ENCODE results near the gene NDE1. TPM values are rescaled to one million over a fixed set of nuclear protein-coding genes. Genes with fewer than 3 reads are reported as not detected.

Gene NDE1
- total and polyA plus RNA-seq, 9 of the 15 experiments (the other 6 are each of a cell fraction or from before 2014, with no cell fraction given): 3.1 to 59.9 (median 30.0) TPM

DNA sequence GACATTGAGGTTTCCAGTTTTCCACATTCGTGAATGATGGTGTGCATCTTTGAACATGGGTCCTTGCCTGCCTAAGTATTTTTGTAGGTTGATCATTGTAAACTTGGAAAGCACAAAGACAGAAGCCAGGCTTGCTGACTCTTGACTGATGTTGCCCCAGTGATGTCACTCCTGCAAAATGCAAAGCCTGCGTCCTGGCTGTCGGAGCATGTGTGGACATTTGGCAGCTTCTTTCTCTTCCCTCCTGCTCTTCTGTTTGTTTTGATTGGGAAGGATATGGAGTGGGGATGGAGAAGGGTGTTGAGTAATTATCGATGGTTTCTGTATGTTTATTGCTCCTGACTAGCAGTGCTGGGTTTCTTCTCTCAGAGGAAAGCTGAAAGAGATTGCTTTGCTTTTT lies 3.2 kb downstream of the NDE1 start:
- in situ Hi-C loops (cut with MboI) (no loop called here), intact Hi-C loops (cut with micrococcal nuclease) (no loop called here)
- Histone ChIP-seq H3K9ac (ENCODE audit: insufficient read depth in 1 of 2, low read depth in 2 of 2, low read length in 2 of 2) (no peak overlapping the region), H3K4me2 (ENCODE audit: insufficient read depth, low read length) (no peak overlapping the region), H3K27ac (ENCODE audit: extremely low read depth, low read depth, low read length) (no peak overlapping the region), H3K9me3 (replicated peaks; ENCODE audit: control insufficient read depth, insufficient read depth, low read depth, low read length) (no peaks in the 10 kb centered on the region), H3K4me1 (replicated peaks in 1 of 2; ENCODE audit: control insufficient read depth in 2 of 2, insufficient read depth in 2 of 2, low read length in 2 of 2) (peaks cover 6 to 19% of the 10 kb centered on the region in 2 experiments; a peak in 3 of 5 replicates), H3K27me3 (ENCODE audit: control insufficient read depth in 2 of 2, insufficient read depth in 2 of 2, low read length in 2 of 2) (no peaks in the 10 kb centered on the region), H3K36me3 (ENCODE audit: control insufficient read depth, insufficient read depth, low read length) (peaks cover 20% of the 10 kb centered on the region; the same call in 2 of the 3 replicates), H2AFZ (ENCODE audit: low read depth, low read length) (no peak overlapping the region), H4K20me1 (replicated peaks; ENCODE audit: control insufficient read depth, insufficient read depth, low read length) (peaks cover 7% of the 10 kb centered on the region; the same call in 1 of the 2 replicates), H3K9me1 (ENCODE audit: control insufficient read depth, insufficient read depth, low read length) (no peaks in the 10 kb centered on the region), H3K4me3 (no peak overlapping the region), H3K79me2 (ENCODE audit: control insufficient read depth, insufficient read depth, low read length) (peaks cover 69% of the 10 kb centered on the region)
- BruUV-seq (replicated peaks): no TSS peak
- DNase-seq (ENCODE audit: extremely low read depth in 1 of 4, low spot score in 3 of 4) (no peak), FAIRE-seq (no peak), ATAC-seq (no peak)
- POLR2A ChIA-PET: interaction anchor here (0.6 to 1.3 kb wide), 7 partner anchors 8 to 222 kb away, joined by 3 to 5 read pairs (median 3); partner anchors contain the start of gene MARF1
- CTCF ChIA-PET (ENCODE audit: low intra/inter-chr PET ratio): no interaction called here
- TF ChIP-seq SIN3A (IDR thresholded peaks at IDR 0.05; ENCODE audit: borderline replicate concordance in 2 of 2, control insufficient read depth in 1 of 2, low read depth in 2 of 2, low read length in 2 of 2) (no peak), ZNF780A (CRISPR knock-in tag; IDR thresholded peaks at IDR 0.05) (no peak), EZH2 (IDR thresholded peaks at IDR 0.05; ENCODE audit: borderline replicate concordance, low read depth, low read length) (no peak), ZNF436 (CRISPR knock-in tag; IDR thresholded peaks at IDR 0.05) (no peak)
- 66% methylated on average over 4 of the region's 4 CpGs for WGBS (ENCODE audit: insufficient coverage, low coverage, missing lambda C conversion rate)

- no peak for FAIRE-seq
- Histone ChIP-seq H3K36me3 (ENCODE audit: control insufficient read depth, insufficient read depth, low read length) (peaks cover 24% of the 10 kb centered on the region; the same call in 2 of the 3 replicates), H4K20me1 (replicated peaks; ENCODE audit: control insufficient read depth, insufficient read depth, low read length) (peaks cover 9% of the 10 kb centered on the region), H3K4me2 (ENCODE audit: insufficient read depth, low read length) (no peak overlapping the region), H3K27ac (ENCODE audit: extremely low read depth, low read depth, low read length) (no peak overlapping the region), H3K79me2 (ENCODE audit: control insufficient read depth, insufficient read depth, low read length) (peaks cover 79% of the 10 kb centered on the region), H3K27me3 (ENCODE audit: control insufficient read depth in 2 of 2, insufficient read depth in 2 of 2, low read length in 2 of 2) (no peaks in the 10 kb centered on the region), H3K4me1 (replicated peaks in 1 of 2; ENCODE audit: control insufficient read depth in 2 of 2, insufficient read depth in 2 of 2, low read length in 2 of 2) (peaks cover 9 to 16% of the 10 kb centered on the region in 2 experiments; a peak in 3 of 5 replicates), H2AFZ (ENCODE audit: low read depth, low read length) (no peak overlapping the region), H3K4me3 (no peak overlapping the region), H3K9ac (ENCODE audit: insufficient read depth in 1 of 2, low read depth in 2 of 2, low read length in 2 of 2) (no peak overlapping the region), H3K9me1 (ENCODE audit: control insufficient read depth, insufficient read depth, low read length) (no peaks in the 10 kb centered on the region), H3K9me3 (replicated peaks; ENCODE audit: control insufficient read depth, insufficient read depth, low read depth, low read length) (no peaks in the 10 kb centered on the region)
- in situ Hi-C loops (cut with MboI) (no loop called here), intact Hi-C loops (cut with micrococcal nuclease) (no loop called here)
- ATAC-seq: no peak
- DNase-seq (ENCODE audit: extremely low read depth in 1 of 4, low spot score in 3 of 4): no peak
- no TSS peak for BruUV-seq (replicated peaks)
- POLR2A ChIA-PET: no interaction called here
- CTCF ChIA-PET (ENCODE audit: low intra/inter-chr PET ratio): no interaction called here
- 88% methylated on average over 1 of the region's 2 CpGs for WGBS (ENCODE audit: insufficient coverage, low coverage, missing lambda C conversion rate)
- TF ChIP-seq ZFP36 (IDR thresholded peaks at IDR 0.05; ENCODE audit: low read depth, low read length, partially characterized antibody): peak; percentile 24
- TF ChIP-seq GTF2B (IDR thresholded peaks at IDR 0.05; ENCODE audit: extremely low read depth, insufficient read length): no peak
- no peak for TF ChIP-seq MNT (conservative IDR thresholded peaks at IDR 0.05)
- TF ChIP-seq KLF13 (tag; IDR thresholded peaks at IDR 0.05; ENCODE audit: borderline replicate concordance, low read depth): no peak
- TF ChIP-seq RBM25 (IDR thresholded peaks at IDR 0.05; ENCODE audit: low read depth, low read length, severe bottlenecking): peak; percentile 74
- no peak for TF ChIP-seq ZNF217 (CRISPR knock-in tag; IDR thresholded peaks at IDR 0.05)
- no peak for TF ChIP-seq EWSR1 (IDR thresholded peaks at IDR 0.05; ENCODE audit: borderline replicate concordance, low read depth, partially characterized antibody)
- no peak for TF ChIP-seq SUPT5H (IDR thresholded peaks at IDR 0.05)
These were observed 4.5 kb downstream of the NDE1 start for GRCh38 chr16:15654591-15654990.
